Measurements from ENCODE around the gene S100A5. TPM values are rescaled to one million over a fixed set of nuclear protein-coding genes. Genes with fewer than 3 reads are reported as not detected.
"Not testable (repeated sequence)": the region's sequence is repeated elsewhere in the genome, so short reads cannot be mapped to it uniquely, and the experiment has no call there.

Gene S100A5
- total RNA-seq, result 1.8 TPM
- polyA plus RNA-seq, result 1 to 10 TPM; 1.2 to 3.0 (median 1.7) TPM

DNA sequence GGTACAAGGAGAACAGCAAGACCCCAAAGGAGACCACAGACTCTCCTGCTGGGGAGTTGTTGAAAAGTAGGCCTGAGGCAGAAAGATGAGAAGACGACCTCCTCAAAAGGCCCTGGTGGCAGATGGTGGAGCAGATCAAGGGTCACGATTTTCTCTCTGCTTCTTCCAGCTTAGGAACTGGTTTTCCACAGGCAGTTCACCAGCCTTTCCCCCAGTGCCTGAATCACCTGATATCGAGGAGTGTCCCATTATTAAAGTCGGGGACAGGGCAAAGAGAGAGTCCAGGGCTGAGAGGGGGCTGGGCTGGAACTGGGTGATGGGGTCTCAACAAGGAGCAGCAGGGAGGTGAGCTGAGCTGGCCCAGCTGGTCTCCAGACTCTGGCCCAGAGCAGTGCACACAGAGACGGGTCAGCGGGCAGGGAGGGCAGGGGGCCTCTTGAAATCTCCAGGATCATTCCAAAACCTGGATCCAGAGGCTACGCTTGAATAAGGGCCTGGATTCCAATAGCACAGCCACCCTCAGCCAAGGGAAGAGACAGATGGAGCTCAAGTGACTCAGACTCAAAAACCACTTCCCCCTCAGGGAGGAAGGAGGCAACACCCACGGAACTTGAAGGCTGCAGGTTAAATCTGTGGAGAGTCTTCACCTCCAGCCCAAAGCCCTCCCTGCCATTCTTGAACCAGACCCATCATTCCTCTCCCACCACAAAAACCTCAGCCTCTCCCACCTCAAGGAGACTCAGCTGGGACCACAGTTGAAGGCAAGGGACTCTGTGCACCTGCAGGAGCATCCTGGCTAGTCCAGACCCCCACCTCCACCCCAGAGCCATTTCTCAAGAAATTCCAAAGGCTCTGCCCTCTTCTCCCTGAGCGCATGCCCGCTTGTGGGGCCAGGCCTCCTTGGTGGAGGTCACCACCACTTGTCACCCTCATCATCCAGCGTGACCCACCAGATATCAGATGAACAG, at the start of gene S100A5:
S100A5 (minus strand) TSS at position 541 of the 968 bp plus-strand sequence. CDS start 743 bp downstream, outside the sequence.
- H3K9me3 ChIP-seq (ENCODE audit: control insufficient read depth in 2 of 2, low read length in 2 of 2), result no peaks in the 10 kb centered on the region
- H3K36me3 ChIP-seq (ENCODE audit: control insufficient read depth, insufficient read depth, low read length), result peaks cover 16% of the 10 kb centered on the region
- peaks cover 75% of the 10 kb centered on the region for H3K4me1 ChIP-seq (ENCODE audit: control insufficient read depth, insufficient read depth, low read length, poor library complexity, severe bottlenecking)
- H3K27ac Mint-ChIP-seq, result peak within 1 kb of the TSS; percentile 97 to 99 (median 98)
- H3K4me3 Mint-ChIP-seq, result peak within 1 kb of the TSS; percentile 83 to 88 (median 87)
- no peaks in the 10 kb centered on the region for H3K27me3 Mint-ChIP-seq
- peak within 1 kb of the TSS; percentile 45 for H3K4me3 ChIP-seq (ENCODE audit: low read depth, low read length)
- H3K27ac ChIP-seq (ENCODE audit: insufficient read depth, low read length, poor library complexity, severe bottlenecking), result peak within 1 kb of the TSS; percentile 82
- H3K27me3 ChIP-seq (ENCODE audit: control insufficient read depth, insufficient read depth, low read length), result no peaks in the 10 kb centered on the region
- peaks cover 35% of the 10 kb centered on the region for H3K36me3 Mint-ChIP-seq
- DNase-seq, result peak; percentile 43 to 88 (median 54)
- peak; percentile 41 to 54 for ATAC-seq (ENCODE audit: low read depth in 2 of 2)
- H3K4me1 Mint-ChIP-seq, result peaks cover 8 to 92% (median 69%) of the 10 kb centered on the region in 4 donors
- no peaks in the 10 kb centered on the region for H3K9me3 Mint-ChIP-seq

GRCh38 chr1:153588482-153588881, 47.7 kb upstream of the S100A5 start:
- Histone ChIP-seq H3K36me3 (ENCODE audit: control insufficient read depth, insufficient read depth, low read length) (no peaks in the 10 kb centered on the region), H3K27ac (ENCODE audit: insufficient read depth, low read length, poor library complexity, severe bottlenecking) (no peak overlapping the region), H3K4me1 (ENCODE audit: control insufficient read depth, insufficient read depth, low read length, poor library complexity, severe bottlenecking) (no peaks in the 10 kb centered on the region), H3K9me3 (ENCODE audit: control insufficient read depth in 2 of 2, low read length in 2 of 2) (no peaks in the 10 kb centered on the region), H3K27me3 (ENCODE audit: control insufficient read depth, insufficient read depth, low read length) (peaks cover 2% of the 10 kb centered on the region), H3K4me3 (ENCODE audit: low read depth, low read length) (no peak overlapping the region)
- ATAC-seq (ENCODE audit: low read depth in 2 of 2) (no peak), DNase-seq (no peak)
- Mint-ChIP-seq H3K27ac (peak overlapping the region in 1 of 3 donors; percentile 84), H3K4me1 (no peaks in the 10 kb centered on the region), H3K27me3 (peaks cover 31% of the 10 kb centered on the region), H3K4me3 (no peak overlapping the region), H3K9me3 (no peaks in the 10 kb centered on the region), H3K36me3 (no peaks in the 10 kb centered on the region)

- not testable (repeated sequence) for H3K4me1 ChIP-seq (ENCODE audit: control insufficient read depth, insufficient read depth, low read length, poor library complexity, severe bottlenecking); H3K9me3 Mint-ChIP-seq; ATAC-seq (ENCODE audit: low read depth in 2 of 2); H3K4me3 Mint-ChIP-seq; H3K36me3 Mint-ChIP-seq; H3K27ac ChIP-seq (ENCODE audit: insufficient read depth, low read length, poor library complexity, severe bottlenecking); H3K4me1 Mint-ChIP-seq; H3K9me3 ChIP-seq (ENCODE audit: control insufficient read depth in 2 of 2, low read length in 2 of 2); H3K27me3 ChIP-seq (ENCODE audit: control insufficient read depth, insufficient read depth, low read length); H3K36me3 ChIP-seq (ENCODE audit: control insufficient read depth, insufficient read depth, low read length); H3K27ac Mint-ChIP-seq; H3K4me3 ChIP-seq (ENCODE audit: low read depth, low read length); DNase-seq
- peaks cover 31% of the 10 kb centered on the region for H3K27me3 Mint-ChIP-seq
These were observed 47.3 kb upstream of the S100A5 start for GRCh38 chr1:153588033-153588432.

GRCh38 chr1:153587314-153587713, 46.6 kb upstream of the S100A5 start:
- H3K4me1 Mint-ChIP-seq, result no peaks in the 10 kb centered on the region

DNA sequence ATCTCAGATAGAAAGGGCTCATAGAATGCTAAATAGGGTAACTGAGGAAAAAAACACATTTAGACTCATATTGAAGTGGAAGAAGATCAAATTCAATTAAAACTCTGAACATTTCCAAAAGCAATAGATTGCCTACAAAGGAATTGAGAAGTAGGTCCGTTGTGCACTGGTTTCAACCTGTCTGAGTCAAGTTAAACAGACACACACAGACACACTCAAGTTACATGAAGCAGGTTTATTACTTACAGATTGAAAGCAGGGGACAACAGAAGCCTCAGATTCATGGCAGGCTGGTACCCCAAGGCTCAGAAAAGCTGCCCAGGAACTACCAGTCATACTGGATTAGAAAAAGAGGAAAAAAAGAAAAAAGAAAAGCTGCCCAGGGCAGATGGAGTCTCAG, 45.6 kb upstream of the S100A5 start:
- H3K27me3 ChIP-seq (ENCODE audit: control insufficient read depth, insufficient read depth, low read length), result peaks cover 2% of the 10 kb centered on the region
- Mint-ChIP-seq H3K9me3 (no peaks in the 10 kb centered on the region), H3K4me3 (no peak overlapping the region), H3K27ac (no peak overlapping the region), H3K4me1 (no peaks in the 10 kb centered on the region), H3K27me3 (peaks cover 31% of the 10 kb centered on the region), H3K36me3 (no peaks in the 10 kb centered on the region)
- H3K4me3 ChIP-seq (ENCODE audit: low read depth, low read length), result no peak overlapping the region
- ATAC-seq (ENCODE audit: low read depth in 2 of 2), result no peak
- no peak overlapping the region for H3K27ac ChIP-seq (ENCODE audit: insufficient read depth, low read length, poor library complexity, severe bottlenecking)
- no peaks in the 10 kb centered on the region for H3K4me1 ChIP-seq (ENCODE audit: control insufficient read depth, insufficient read depth, low read length, poor library complexity, severe bottlenecking)
- H3K36me3 ChIP-seq (ENCODE audit: control insufficient read depth, insufficient read depth, low read length), result no peaks in the 10 kb centered on the region
- no peaks in the 10 kb centered on the region for H3K9me3 ChIP-seq (ENCODE audit: control insufficient read depth in 2 of 2, low read length in 2 of 2)
- no peak for DNase-seq

More at GRCh38 chr1:153587314-153587713, 46.6 kb upstream of the S100A5 start:
- ATAC-seq (ENCODE audit: low read depth in 2 of 2), result no peak
- Mint-ChIP-seq H3K36me3 (no peaks in the 10 kb centered on the region), H3K9me3 (no peaks in the 10 kb centered on the region), H3K27me3 (peaks cover 31% of the 10 kb centered on the region), H3K4me3 (no peak overlapping the region), H3K27ac (no peak overlapping the region)
- no peak for DNase-seq
- Histone ChIP-seq H3K27me3 (ENCODE audit: control insufficient read depth, insufficient read depth, low read length) (peaks cover 2% of the 10 kb centered on the region), H3K36me3 (ENCODE audit: control insufficient read depth, insufficient read depth, low read length) (no peaks in the 10 kb centered on the region), H3K9me3 (ENCODE audit: control insufficient read depth in 2 of 2, low read length in 2 of 2) (no peaks in the 10 kb centered on the region), H3K4me1 (ENCODE audit: control insufficient read depth, insufficient read depth, low read length, poor library complexity, severe bottlenecking) (no peaks in the 10 kb centered on the region), H3K4me3 (ENCODE audit: low read depth, low read length) (no peak overlapping the region), H3K27ac (ENCODE audit: insufficient read depth, low read length, poor library complexity, severe bottlenecking) (no peak overlapping the region)

- no peak overlapping the region for H3K4me3 Mint-ChIP-seq
- Histone ChIP-seq H3K27me3 (ENCODE audit: control insufficient read depth, insufficient read depth, low read length) (peaks cover 2% of the 10 kb centered on the region), H3K4me1 (ENCODE audit: control insufficient read depth, insufficient read depth, low read length, poor library complexity, severe bottlenecking) (no peaks in the 10 kb centered on the region), H3K36me3 (ENCODE audit: control insufficient read depth, insufficient read depth, low read length) (no peaks in the 10 kb centered on the region), H3K27ac (ENCODE audit: insufficient read depth, low read length, poor library complexity, severe bottlenecking) (no peak overlapping the region), H3K4me3 (ENCODE audit: low read depth, low read length) (no peak overlapping the region), H3K9me3 (ENCODE audit: control insufficient read depth in 2 of 2, low read length in 2 of 2) (no peaks in the 10 kb centered on the region)
- H3K4me1 Mint-ChIP-seq, result no peaks in the 10 kb centered on the region
- no peak overlapping the region for H3K27ac Mint-ChIP-seq
- no peaks in the 10 kb centered on the region for H3K9me3 Mint-ChIP-seq
- DNase-seq (no peak), ATAC-seq (ENCODE audit: low read depth in 2 of 2) (no peak)
- peaks cover 34% of the 10 kb centered on the region for H3K27me3 Mint-ChIP-seq
- H3K36me3 Mint-ChIP-seq, result no peaks in the 10 kb centered on the region
These were observed 44.3 kb upstream of the S100A5 start for GRCh38 chr1:153585006-153585405.

DNA sequence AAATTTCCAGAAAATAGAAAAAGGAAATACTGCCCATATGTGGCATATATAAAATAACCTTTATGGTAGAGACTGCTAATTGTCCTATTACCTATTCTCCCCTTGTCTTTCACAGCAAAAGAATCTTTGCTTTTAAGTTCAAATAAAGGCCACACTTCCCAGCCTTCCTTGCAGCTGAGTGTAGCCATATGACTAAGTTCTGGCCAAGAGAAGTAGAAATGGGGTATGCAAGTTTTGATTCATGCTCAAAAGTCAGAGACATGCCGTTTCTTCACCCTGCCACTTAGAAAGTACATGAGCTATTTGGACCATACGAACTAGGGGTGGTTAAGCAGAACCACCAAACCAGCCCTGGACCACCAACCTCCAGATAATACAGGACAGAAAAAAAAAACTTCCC, 43.2 kb upstream of the S100A5 start:
- H3K4me3 Mint-ChIP-seq, result no peak overlapping the region
- Histone ChIP-seq H3K27me3 (ENCODE audit: control insufficient read depth, insufficient read depth, low read length) (peaks cover 2% of the 10 kb centered on the region), H3K27ac (ENCODE audit: insufficient read depth, low read length, poor library complexity, severe bottlenecking) (no peak overlapping the region), H3K36me3 (ENCODE audit: control insufficient read depth, insufficient read depth, low read length) (no peaks in the 10 kb centered on the region), H3K4me1 (ENCODE audit: control insufficient read depth, insufficient read depth, low read length, poor library complexity, severe bottlenecking) (no peaks in the 10 kb centered on the region), H3K9me3 (ENCODE audit: control insufficient read depth in 2 of 2, low read length in 2 of 2) (no peaks in the 10 kb centered on the region), H3K4me3 (ENCODE audit: low read depth, low read length) (no peak overlapping the region)
- H3K27me3 Mint-ChIP-seq, result peaks cover 43% of the 10 kb centered on the region
- no peak for ATAC-seq (ENCODE audit: low read depth in 2 of 2)
- no peaks in the 10 kb centered on the region for H3K36me3 Mint-ChIP-seq
- no peaks in the 10 kb centered on the region for H3K9me3 Mint-ChIP-seq
- H3K27ac Mint-ChIP-seq, result no peak overlapping the region
- H3K4me1 Mint-ChIP-seq, result no peaks in the 10 kb centered on the region
- no peak for DNase-seq

DNA sequence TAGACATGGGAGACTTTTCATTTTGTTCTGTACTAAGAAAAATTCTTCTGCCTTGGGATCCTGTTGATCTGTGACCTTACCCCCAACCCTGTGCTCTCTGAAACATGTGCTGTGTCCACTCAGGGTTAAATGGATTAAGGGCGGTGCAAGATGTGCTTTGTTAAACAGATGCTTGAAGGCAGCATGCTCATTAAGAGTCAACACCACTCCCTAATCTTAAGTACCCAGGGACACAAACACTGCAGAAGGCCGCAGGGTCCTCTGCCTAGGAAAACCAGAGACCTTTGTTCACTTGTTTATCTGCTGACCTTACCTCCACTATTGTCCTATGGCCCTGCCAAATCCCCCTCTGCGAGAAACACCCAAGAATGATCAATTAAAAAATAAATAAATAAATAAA, 42.8 kb upstream of the S100A5 start:
- not testable (repeated sequence) for H3K9me3 ChIP-seq (ENCODE audit: control insufficient read depth in 2 of 2, low read length in 2 of 2); DNase-seq; H3K27me3 ChIP-seq (ENCODE audit: control insufficient read depth, insufficient read depth, low read length); H3K4me1 Mint-ChIP-seq; H3K36me3 ChIP-seq (ENCODE audit: control insufficient read depth, insufficient read depth, low read length); H3K4me3 Mint-ChIP-seq; H3K27ac Mint-ChIP-seq; H3K36me3 Mint-ChIP-seq; H3K27ac ChIP-seq (ENCODE audit: insufficient read depth, low read length, poor library complexity, severe bottlenecking); H3K4me1 ChIP-seq (ENCODE audit: control insufficient read depth, insufficient read depth, low read length, poor library complexity, severe bottlenecking); H3K4me3 ChIP-seq (ENCODE audit: low read depth, low read length); ATAC-seq (ENCODE audit: low read depth in 2 of 2); H3K9me3 Mint-ChIP-seq
- H3K27me3 Mint-ChIP-seq, result peaks cover 40% of the 10 kb centered on the region
